ENCODE results near the gene ZBTB7C.

DNA sequence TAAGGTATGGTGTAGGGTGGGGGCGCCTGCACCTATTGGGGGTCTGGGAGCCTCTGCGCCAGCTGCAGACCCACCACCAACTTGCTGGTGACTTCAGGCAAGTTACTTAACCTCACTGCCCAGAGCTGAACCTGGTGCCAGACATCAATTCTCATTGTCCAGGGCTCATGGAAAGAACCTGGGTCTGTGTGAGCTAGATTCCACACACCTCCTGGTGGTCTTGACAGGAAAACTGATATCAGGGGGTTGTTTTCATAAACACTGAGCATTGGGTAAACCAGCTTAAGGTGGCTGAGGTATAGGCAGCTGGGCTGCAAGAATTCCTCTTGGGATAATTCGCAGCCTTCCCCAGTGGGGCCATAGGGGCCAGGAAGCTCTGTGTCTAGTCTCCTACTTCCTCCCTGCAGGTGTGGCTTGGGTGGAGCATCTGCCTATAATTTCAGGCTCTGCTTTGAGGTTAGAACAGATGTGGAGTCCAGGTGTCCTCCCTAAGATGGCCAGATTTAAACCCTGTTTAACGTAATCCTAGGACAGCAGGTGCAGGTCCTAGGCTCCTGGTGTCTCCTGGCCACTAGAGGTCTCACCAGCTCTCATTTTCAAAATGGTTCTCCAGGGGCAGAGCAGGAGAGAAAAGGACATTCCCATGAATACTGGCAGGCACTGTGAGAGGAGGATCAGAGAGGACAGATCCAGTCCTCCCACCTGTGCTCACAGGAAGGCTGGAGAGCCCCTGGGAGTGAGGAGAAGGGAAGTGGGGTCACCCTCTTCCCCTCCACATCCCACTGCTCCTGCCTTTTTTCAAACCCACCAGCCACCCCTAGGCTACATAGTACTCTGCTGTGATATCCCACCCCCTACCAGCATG, 378.3 kb downstream of the ZBTB7C start:
- TF ChIP-seq CTCF (IDR thresholded peaks at IDR 0.05) (peak; percentile 70), KDM1A (IDR thresholded peaks at IDR 0.05; ENCODE audit: low read depth) (no peak), NPAS2 (CRISPR knock-in tag; IDR thresholded peaks at IDR 0.05; ENCODE audit: borderline replicate concordance) (no peak), RNF2 (IDR thresholded peaks at IDR 0.05; ENCODE audit: borderline replicate concordance, low read depth) (no peak), MAZ (IDR thresholded peaks at IDR 0.05; ENCODE audit: borderline replicate concordance, low read depth, low read length) (no peak), HDAC2 (IDR thresholded peaks at IDR 0.05) (no peak)

Data from A549 (cell line).